H1 (cell line): ENCODE results near the gene SSTR3.

Source experiments
- HDAC6 ChIP-seq: IDR thresholded peaks from one replicate; pipeline ENCODE4 v1.7.1; 2012; ENCODE audit warnings: low read depth, mild to moderate bottlenecking, inconsistent platforms, low read length, moderate library complexity
- POLR2A ChIP-seq, 2 experiments: IDR thresholded peaks; 1 replicate in 1 of 2; 2 replicates in 1 of 2; pipeline ENCODE4 v1.6.1; 2011; ENCODE audit warnings: low read depth in 2 of 2, low read length in 2 of 2, mild to moderate bottlenecking in 2 of 2; ENCODE audit errors: control extremely low read depth in 1 of 2
- SRF ChIP-seq: IDR thresholded peaks from 2 replicates; pipeline ENCODE4 v1.6.1; 2011; ENCODE audit warnings: mild to moderate bottlenecking, low read depth, low read length, moderate library complexity
- TAF1 ChIP-seq: IDR thresholded peaks from 2 replicates; pipeline ENCODE4 v1.6.1; 2011; ENCODE audit warnings: mild to moderate bottlenecking, low read depth, low read length
- TF ChIP-seq, protein P1 (sequence below): IDR thresholded peaks from 2 replicates; pipeline ENCODE4 v1.6.1; 2012; ENCODE audit warnings: inconsistent platforms
- TF ChIP-seq, protein P2 (sequence below), 3 experiments: IDR thresholded peaks; 1 replicate in 2 of 3; 2 replicates in 1 of 3; pipeline versions ENCODE4 v1.5.1 to v1.6.1; 2011; ENCODE audit warnings: low read length in 3 of 3, mild to moderate bottlenecking in 3 of 3, inconsistent platforms in 2 of 3, low read depth in 1 of 3, moderate library complexity in 1 of 3; ENCODE audit not compliant: insufficient read depth in 1 of 3; ENCODE audit errors: control extremely low read depth in 1 of 3
- TF ChIP-seq, protein P3 (sequence below): IDR thresholded peaks from 2 replicates; pipeline ENCODE4 v1.6.1; 2011; ENCODE audit warnings: low read length, improper control_type of control experiment

DNA sequence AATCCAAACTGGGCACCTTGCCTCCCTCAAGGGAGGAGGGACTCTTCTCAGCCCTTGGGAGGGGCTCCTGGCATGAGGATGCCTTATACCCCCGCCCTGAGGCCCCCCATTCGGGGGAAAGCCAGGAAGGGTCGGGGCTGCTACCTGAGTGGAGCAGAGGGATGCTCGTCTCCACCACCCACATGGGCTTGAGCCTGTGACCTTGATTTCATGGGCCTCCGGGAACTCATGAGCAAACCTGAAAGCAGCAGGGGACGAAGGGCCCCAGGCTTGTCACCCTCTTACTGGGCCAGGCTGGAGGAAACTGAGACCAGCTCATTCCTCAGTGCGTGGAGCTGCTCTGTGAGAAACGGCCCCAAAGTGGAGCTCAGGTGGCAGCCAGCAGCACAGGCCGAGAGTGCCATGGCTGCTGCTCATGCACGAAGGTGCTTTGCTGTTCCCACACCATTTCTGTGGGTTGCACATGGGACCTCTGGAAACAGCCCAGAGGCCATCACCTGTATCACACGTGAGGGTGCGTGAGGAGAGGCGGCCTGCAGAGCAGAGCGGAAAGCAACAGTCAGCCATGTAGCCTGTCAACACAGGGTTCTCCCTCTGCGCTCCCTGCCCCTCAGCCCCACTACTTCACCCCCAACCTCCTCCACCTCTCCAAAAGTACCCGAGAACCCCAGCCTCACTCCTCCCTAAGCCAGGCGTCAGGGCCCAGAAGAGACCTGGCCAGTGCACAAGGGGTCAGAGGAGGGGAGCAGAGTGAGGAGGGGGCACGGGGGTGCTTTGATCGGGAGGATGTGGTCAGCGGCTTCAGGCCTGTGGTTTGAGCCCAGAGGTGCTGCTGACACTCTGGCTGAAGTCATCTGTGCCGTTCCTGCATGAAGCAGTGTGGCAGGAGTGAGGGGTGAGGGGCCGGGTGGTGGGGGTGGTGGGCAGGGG, 48.4 kb downstream of the SSTR3 start:
- TF ChIP-seq, protein P1, sequence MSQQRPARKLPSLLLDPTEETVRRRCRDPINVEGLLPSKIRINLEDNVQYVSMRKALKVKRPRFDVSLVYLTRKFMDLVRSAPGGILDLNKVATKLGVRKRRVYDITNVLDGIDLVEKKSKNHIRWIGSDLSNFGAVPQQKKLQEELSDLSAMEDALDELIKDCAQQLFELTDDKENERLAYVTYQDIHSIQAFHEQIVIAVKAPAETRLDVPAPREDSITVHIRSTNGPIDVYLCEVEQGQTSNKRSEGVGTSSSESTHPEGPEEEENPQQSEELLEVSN, result no peak
- TF ChIP-seq POLR2A (IDR thresholded peaks at IDR 0.05; ENCODE audit: control extremely low read depth in 1 of 2, low read depth in 2 of 2, low read length in 2 of 2) (no peak), TAF1 (no peak), SRF (no peak), HDAC6 (no peak)
- TF ChIP-seq, protein P2, sequence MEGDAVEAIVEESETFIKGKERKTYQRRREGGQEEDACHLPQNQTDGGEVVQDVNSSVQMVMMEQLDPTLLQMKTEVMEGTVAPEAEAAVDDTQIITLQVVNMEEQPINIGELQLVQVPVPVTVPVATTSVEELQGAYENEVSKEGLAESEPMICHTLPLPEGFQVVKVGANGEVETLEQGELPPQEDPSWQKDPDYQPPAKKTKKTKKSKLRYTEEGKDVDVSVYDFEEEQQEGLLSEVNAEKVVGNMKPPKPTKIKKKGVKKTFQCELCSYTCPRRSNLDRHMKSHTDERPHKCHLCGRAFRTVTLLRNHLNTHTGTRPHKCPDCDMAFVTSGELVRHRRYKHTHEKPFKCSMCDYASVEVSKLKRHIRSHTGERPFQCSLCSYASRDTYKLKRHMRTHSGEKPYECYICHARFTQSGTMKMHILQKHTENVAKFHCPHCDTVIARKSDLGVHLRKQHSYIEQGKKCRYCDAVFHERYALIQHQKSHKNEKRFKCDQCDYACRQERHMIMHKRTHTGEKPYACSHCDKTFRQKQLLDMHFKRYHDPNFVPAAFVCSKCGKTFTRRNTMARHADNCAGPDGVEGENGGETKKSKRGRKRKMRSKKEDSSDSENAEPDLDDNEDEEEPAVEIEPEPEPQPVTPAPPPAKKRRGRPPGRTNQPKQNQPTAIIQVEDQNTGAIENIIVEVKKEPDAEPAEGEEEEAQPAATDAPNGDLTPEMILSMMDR (IDR thresholded peaks at IDR 0.05; ENCODE audit: control extremely low read depth in 1 of 3, insufficient read depth in 1 of 3, low read depth in 1 of 3, low read length in 3 of 3), result no peak
- TF ChIP-seq, protein P3, sequence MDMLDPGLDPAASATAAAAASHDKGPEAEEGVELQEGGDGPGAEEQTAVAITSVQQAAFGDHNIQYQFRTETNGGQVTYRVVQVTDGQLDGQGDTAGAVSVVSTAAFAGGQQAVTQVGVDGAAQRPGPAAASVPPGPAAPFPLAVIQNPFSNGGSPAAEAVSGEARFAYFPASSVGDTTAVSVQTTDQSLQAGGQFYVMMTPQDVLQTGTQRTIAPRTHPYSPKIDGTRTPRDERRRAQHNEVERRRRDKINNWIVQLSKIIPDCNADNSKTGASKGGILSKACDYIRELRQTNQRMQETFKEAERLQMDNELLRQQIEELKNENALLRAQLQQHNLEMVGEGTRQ, result no peak
